Activated naive CD8-positive, alpha-beta T cell treated with anti-CD3 and anti-CD28 coated beads, Interleukin-2, amount 50 U/mL, for 24 hours (primary cell): ENCODE data around the gene PLA2G4F.
A peak's percentile ranks its signal among the peaks of the same experiment; 100 is the strongest.

ENCODE experiments used
- ATAC-seq: fragments of 150-1000 bp; cut with Tn5 transposase; one replicate; pipeline ENCODE4 v1.10.0; 2021
- DNase-seq: peaks from one replicate; pipeline ENCODE4 v3.0.0; 2021
- H3K27ac Mint-ChIP-seq: one replicate; pipeline ENCODE4 v1.8.0; 2021; ENCODE audit warnings: mild to moderate bottlenecking, mixed read lengths
- H3K27me3 Mint-ChIP-seq: one replicate; pipeline ENCODE4 v1.8.0; 2021; ENCODE audit warnings: mixed read lengths
- H3K36me3 Mint-ChIP-seq: one replicate; pipeline ENCODE4 v1.8.0; 2021; ENCODE audit warnings: low read depth, mixed read lengths
- H3K4me1 Mint-ChIP-seq: one replicate; pipeline ENCODE4 v1.8.0; 2021; ENCODE audit warnings: mixed read lengths
- H3K4me3 Mint-ChIP-seq: one replicate; pipeline ENCODE4 v1.8.0; 2021; ENCODE audit warnings: mild to moderate bottlenecking, moderate library complexity, mixed read lengths
- H3K9me3 Mint-ChIP-seq: one replicate; pipeline ENCODE4 v1.8.0; 2021; ENCODE audit warnings: mixed read lengths

Gene PLA2G4F

GRCh38 chr15:42182328-42182886 is 26.0 kb upstream of the PLA2G4F start:
- Mint-ChIP-seq H3K27me3 (no peaks in the 10 kb centered on the region), H3K9me3 (no peaks in the 10 kb centered on the region), H3K27ac (peak overlapping the region; percentile 16), H3K4me1 (no peaks in the 10 kb centered on the region), H3K36me3 (peaks cover 36% of the 10 kb centered on the region), H3K4me3 (no peak overlapping the region)
- DNase-seq, result no peak
- ATAC-seq, result no peak

DNA sequence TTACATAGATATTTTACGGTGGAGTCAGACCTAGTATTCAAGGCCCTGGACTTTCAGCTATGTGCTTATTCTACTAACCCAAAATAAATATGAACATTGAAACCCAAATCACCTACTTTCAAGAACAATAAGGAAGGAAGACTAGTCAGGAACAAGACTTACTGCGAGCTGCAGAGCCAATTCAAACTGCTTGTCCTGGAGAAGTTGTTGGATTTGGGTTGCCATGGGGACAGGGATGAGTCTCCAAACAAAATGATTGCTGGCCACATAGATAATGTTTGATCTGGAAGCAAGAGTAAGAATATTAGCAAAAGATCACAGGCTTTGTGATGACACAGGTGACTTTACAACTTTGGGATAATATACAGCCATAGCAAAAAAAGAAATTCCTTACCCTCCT is 21.6 kb upstream of the PLA2G4F start:
- Mint-ChIP-seq H3K4me1 (no peaks in the 10 kb centered on the region), H3K27me3 (no peaks in the 10 kb centered on the region), H3K36me3 (peaks cover 30% of the 10 kb centered on the region), H3K27ac (no peak overlapping the region), H3K4me3 (no peak overlapping the region), H3K9me3 (no peaks in the 10 kb centered on the region)
- no peak for DNase-seq
- ATAC-seq, result no peak

DNA sequence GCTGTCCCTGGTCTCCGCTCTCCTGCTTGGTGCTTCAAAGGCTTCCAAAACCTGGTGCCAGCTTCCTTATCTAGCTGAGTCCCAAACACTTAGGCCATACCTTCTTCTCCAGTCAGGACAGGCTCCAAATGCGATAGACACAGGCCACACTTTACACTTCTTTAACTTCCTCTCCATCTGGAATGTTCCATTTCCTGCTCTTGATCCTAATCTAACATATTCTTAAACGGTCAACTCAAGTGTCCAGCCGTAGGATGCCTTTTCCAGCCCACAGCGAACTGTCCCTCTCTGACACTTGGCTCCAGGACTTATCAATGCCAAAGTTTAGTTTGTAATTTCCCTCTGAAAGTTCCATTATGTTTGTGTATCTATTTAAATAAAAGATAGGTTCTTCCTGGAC is 19.2 kb upstream of the PLA2G4F start:
- ATAC-seq (no peak), DNase-seq (no peak)
- Mint-ChIP-seq H3K4me3 (no peak overlapping the region), H3K27me3 (no peaks in the 10 kb centered on the region), H3K36me3 (peaks cover 41% of the 10 kb centered on the region), H3K27ac (no peak overlapping the region), H3K9me3 (no peaks in the 10 kb centered on the region), H3K4me1 (peaks cover 5% of the 10 kb centered on the region)

DNA sequence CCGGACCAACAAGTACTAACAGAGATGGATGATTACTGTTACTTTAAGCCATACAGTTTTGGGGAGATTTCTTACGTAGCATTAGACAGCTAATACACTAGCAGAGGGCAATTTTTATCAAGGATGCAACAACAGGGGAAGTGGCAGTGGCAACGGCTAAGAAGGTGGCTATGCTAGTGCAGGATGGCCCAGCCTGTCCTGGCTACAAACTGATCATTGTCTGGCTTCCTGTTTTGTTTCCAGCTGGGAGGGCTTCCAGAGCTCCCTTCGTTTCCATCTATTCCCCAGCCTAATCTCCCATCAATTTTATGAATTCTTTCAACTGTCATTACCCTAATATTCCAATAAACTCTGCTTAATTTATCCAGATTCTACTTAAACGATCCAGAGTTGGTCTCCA is 16.0 kb upstream of the PLA2G4F start:
- DNase-seq (no peak), ATAC-seq (no peak)
- no peaks in the 10 kb centered on the region for H3K27me3 Mint-ChIP-seq
- no peak overlapping the region for H3K4me3 Mint-ChIP-seq
- no peaks in the 10 kb centered on the region for H3K9me3 Mint-ChIP-seq
- no peak overlapping the region for H3K27ac Mint-ChIP-seq
- H3K4me1 Mint-ChIP-seq, result peaks cover 5% of the 10 kb centered on the region
- H3K36me3 Mint-ChIP-seq, result peaks cover 45% of the 10 kb centered on the region

- no peaks in the 10 kb centered on the region for H3K27me3 Mint-ChIP-seq
- no peaks in the 10 kb centered on the region for H3K9me3 Mint-ChIP-seq
- H3K27ac Mint-ChIP-seq, result peak overlapping the region; percentile 51
- H3K36me3 Mint-ChIP-seq, result peaks cover 48% of the 10 kb centered on the region
- H3K4me3 Mint-ChIP-seq, result no peak overlapping the region
- H3K4me1 Mint-ChIP-seq, result peaks cover 5% of the 10 kb centered on the region
- ATAC-seq (peak; percentile 15), DNase-seq (no peak)
Measured at GRCh38 chr15:42171795-42172194, 15.4 kb upstream of the PLA2G4F start.

- Mint-ChIP-seq H3K27me3 (no peaks in the 10 kb centered on the region), H3K4me3 (no peak overlapping the region), H3K27ac (peak overlapping the region; percentile 51), H3K9me3 (no peaks in the 10 kb centered on the region), H3K36me3 (peaks cover 49% of the 10 kb centered on the region), H3K4me1 (peaks cover 5% of the 10 kb centered on the region)
- DNase-seq, result no peak
- no peak for ATAC-seq
Measured at GRCh38 chr15:42171122-42171521, 14.7 kb upstream of the PLA2G4F start.

DNA sequence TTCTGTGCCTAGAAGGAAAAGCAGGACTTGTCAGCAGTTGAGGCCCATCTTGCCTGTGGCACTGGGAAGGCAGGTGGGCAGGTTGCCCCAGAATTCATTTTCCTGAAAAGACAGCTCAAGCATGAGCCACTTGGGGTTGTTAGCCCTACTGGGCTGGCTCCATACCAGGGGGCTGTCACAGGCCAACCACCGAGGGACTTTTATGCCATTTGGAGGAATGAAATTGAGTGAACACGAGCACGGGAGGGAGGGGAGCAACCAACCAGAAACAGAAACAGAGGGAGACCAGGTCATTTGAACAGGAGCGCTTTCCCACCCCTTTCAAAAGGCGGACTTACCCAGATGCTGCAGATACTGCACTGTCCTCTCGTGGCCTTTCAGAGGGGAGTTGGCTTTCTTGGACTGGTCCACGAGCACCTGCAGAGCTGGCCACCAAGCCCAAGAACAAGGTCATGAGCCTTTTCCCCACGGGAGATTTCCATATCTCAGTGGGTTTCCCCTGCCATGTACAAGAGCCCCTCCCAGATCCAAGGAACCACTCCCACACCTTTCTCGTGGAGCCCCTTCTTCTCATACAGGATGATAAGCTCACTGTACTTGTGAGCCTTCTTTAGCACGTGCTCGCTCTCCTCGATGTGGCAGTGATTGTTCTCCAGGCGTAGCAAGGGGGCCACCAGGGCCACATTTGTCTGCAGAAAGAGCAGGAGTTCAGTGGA is 9.9 kb upstream of the PLA2G4F start:
- no peak overlapping the region for H3K27ac Mint-ChIP-seq
- peaks cover 50% of the 10 kb centered on the region for H3K36me3 Mint-ChIP-seq
- no peak for ATAC-seq
- H3K4me1 Mint-ChIP-seq, result peaks cover 4% of the 10 kb centered on the region
- no peaks in the 10 kb centered on the region for H3K27me3 Mint-ChIP-seq
- no peaks in the 10 kb centered on the region for H3K9me3 Mint-ChIP-seq
- H3K4me3 Mint-ChIP-seq, result no peak overlapping the region
- DNase-seq, result no peak

GRCh38 chr15:42165106-42165505 is 8.7 kb upstream of the PLA2G4F start:
- no peaks in the 10 kb centered on the region for H3K9me3 Mint-ChIP-seq
- no peak overlapping the region for H3K4me3 Mint-ChIP-seq
- no peak for ATAC-seq
- no peak for DNase-seq
- no peak overlapping the region for H3K27ac Mint-ChIP-seq
- H3K4me1 Mint-ChIP-seq, result no peaks in the 10 kb centered on the region
- peaks cover 41% of the 10 kb centered on the region for H3K36me3 Mint-ChIP-seq
- no peaks in the 10 kb centered on the region for H3K27me3 Mint-ChIP-seq

DNA sequence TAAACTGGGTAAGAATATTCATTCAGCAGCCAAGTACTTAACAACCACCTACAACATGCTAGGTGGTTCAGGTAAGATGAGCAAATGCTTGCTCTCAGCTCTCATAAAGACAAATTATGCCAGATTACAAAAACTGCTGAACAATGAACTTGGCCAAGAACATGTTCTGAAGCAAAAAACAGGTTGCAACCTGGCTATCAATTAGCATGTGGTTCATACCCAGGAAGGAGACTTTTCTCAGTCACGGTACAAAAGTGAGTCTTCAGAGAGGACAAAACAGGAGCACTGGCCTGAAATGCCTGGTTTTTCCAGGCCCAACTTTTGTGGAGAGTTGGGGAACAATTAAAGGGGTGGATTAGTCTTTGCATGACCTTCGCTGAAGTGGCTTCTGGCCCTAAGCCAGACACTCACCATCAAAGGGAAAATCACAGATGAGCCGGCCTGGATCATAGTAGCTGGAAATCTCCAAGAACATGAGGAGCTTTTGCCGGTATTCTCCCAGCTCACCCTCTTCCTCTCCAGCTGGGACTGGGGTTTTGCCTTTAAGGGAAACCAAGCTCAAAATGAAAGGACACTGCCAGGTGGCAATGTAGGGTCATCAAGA is 7.6 kb upstream of the PLA2G4F start:
- Mint-ChIP-seq H3K27me3 (no peaks in the 10 kb centered on the region), H3K4me1 (no peaks in the 10 kb centered on the region), H3K9me3 (no peaks in the 10 kb centered on the region), H3K36me3 (peaks cover 43% of the 10 kb centered on the region), H3K27ac (no peak overlapping the region), H3K4me3 (no peak overlapping the region)
- DNase-seq, result no peak
- no peak for ATAC-seq

- no peak overlapping the region for H3K27ac Mint-ChIP-seq
Measured at GRCh38 chr15:42163291-42163690, 6.9 kb upstream of the PLA2G4F start.

DNA sequence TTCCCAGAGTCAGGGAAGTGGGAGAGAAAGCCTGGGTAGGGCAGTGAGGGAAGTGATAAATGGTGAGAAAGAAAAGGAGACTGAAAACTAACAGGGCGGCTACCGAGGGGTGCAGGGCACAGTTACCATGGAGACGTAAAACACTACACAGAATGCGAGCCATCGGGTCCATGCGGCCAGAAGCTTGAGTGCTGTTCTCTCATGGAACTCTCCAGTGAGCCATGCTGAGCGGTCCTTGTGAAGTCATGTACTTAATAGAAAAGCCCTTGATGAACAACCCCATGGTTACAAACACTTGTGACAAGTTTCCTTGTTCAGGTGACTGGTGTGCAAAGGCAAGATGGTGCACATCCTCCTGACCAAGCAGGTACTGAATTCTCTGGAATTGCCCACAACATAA is 3.7 kb upstream of the PLA2G4F start:
- H3K36me3 Mint-ChIP-seq, result peaks cover 30% of the 10 kb centered on the region
- DNase-seq, result no peak
- no peaks in the 10 kb centered on the region for H3K9me3 Mint-ChIP-seq
- ATAC-seq, result no peak
- H3K4me3 Mint-ChIP-seq, result no peak overlapping the region
- no peaks in the 10 kb centered on the region for H3K27me3 Mint-ChIP-seq
- no peak overlapping the region for H3K27ac Mint-ChIP-seq
- H3K4me1 Mint-ChIP-seq, result no peaks in the 10 kb centered on the region

More at GRCh38 chr15:42163291-42163690, 6.9 kb upstream of the PLA2G4F start:
- no peak for ATAC-seq
- Mint-ChIP-seq H3K36me3 (peaks cover 47% of the 10 kb centered on the region), H3K27me3 (no peaks in the 10 kb centered on the region), H3K9me3 (no peaks in the 10 kb centered on the region), H3K4me3 (no peak overlapping the region), H3K4me1 (no peaks in the 10 kb centered on the region)
- no peak for DNase-seq

DNA sequence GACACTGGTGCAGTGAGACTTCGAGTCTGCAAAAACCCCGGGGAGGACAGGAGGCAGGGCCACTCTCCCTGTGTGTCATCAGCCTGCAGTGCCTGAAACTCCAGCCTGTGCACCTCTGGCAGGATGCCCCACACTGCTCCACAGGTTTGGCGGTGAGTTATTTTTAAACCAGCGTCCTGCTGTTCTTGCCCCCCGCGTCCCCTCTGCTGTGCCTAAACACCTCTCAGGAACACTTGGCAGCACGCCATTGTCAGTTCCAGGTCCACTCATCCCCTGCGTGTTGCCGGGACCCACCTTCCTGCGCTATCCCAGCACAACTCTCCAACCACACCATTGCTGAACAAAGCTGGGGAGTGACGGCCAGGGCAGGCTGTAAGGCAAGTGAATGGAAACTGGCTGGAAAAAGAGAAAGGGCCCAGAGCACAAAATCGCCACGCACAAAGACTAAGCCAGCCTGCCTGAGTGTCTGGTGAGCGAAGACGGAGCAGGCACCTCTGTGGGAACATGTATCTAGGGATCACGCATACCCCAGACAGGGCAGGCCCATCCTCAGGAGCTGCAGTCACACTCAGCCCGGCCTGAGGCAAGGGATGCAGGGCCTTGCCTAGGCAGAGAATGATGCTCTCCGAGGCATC is 3.1 kb upstream of the PLA2G4F start:
- Mint-ChIP-seq H3K36me3 (peaks cover 26% of the 10 kb centered on the region), H3K9me3 (no peaks in the 10 kb centered on the region), H3K27ac (no peak overlapping the region), H3K4me1 (no peaks in the 10 kb centered on the region), H3K27me3 (no peaks in the 10 kb centered on the region), H3K4me3 (no peak overlapping the region)
- ATAC-seq (no peak), DNase-seq (no peak)

DNA sequence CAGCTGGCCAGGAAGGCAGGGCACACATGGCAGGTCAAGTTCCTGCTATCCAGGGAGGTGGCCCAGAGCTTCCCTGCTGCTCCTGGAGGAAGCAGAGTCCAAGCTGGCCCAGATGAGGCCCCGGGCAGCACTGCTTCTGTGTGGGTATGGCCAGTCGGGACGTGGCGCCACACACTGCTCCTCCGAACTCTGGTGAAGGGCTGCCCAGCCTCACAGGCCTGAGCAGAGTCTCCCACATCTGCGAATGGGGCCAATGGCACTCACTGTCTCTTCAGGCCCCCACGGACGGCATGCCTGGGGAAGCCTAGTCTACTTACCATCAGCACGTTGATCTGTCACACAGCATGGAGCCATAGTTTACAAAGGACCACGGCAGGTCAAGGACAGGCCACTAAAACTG is 2.5 kb upstream of the PLA2G4F start:
- ATAC-seq, result no peak
- Mint-ChIP-seq H3K27ac (no peak overlapping the region), H3K9me3 (no peaks in the 10 kb centered on the region)

DNA sequence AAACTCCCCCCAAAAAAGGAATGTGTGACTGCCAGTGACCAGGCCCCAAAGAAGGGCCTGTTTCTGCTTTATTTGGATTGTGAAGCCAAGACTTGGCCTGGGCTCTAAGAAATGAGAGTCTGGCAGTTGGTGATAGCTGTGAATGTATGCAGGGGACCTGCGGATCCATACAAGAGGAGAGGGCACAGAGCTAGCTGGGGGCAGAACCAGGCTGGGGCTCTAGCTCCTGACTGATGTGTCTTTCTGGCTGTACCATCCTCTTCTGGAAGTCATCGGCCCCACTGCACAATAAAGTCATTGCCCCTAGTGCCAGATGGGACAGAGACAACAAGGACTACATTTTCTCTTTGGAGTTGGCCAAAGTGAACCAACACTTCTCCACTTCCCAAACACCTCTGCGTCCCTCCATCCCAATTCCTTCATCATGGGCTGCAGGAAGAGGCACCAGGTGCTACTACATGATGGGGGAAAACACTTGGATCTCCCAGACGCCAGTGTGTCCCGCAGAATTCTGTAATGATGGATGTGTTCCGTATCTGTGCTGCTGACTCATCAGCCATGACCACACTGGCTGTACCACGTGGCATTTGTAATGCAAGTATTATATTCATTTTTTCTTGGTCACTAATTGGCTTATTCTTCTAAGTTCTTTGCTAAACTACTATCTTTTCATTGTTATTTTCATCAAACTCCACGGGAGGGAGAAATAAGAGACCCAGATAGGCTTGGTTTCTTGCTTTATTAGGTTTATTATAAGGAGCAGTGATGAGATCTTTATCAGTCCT is 1.7 kb upstream of the PLA2G4F start:
- Mint-ChIP-seq H3K4me1 (no peaks in the 10 kb centered on the region), H3K9me3 (no peaks in the 10 kb centered on the region), H3K27me3 (no peaks in the 10 kb centered on the region), H3K36me3 (peaks cover 17% of the 10 kb centered on the region), H3K4me3 (no peak overlapping the region), H3K27ac (no peak overlapping the region)
- no peak for DNase-seq
- ATAC-seq, result no peak

More for the DNA sequence above, 2.5 kb upstream of the PLA2G4F start:
- no peak for DNase-seq
- Mint-ChIP-seq H3K36me3 (peaks cover 23% of the 10 kb centered on the region), H3K4me3 (no peak overlapping the region), H3K27me3 (no peaks in the 10 kb centered on the region), H3K4me1 (no peaks in the 10 kb centered on the region)
